Activated CD8-positive, alpha-beta memory T cell treated with anti-CD3 and anti-CD28 coated beads, Interleukin-2, amount 10 ng/mL, durations not matched to agents 7 days and 5 days (primary cell): Measurements from ENCODE around the gene CAMTA1. TPM values are rescaled to one million over a fixed set of nuclear protein-coding genes. Genes with fewer than 3 reads are reported as not detected.
"Not testable (repeated sequence)": the region's sequence is repeated elsewhere in the genome, so short reads cannot be mapped to it uniquely, and the experiment has no call there.

Experiments
- ATAC-seq: fragments of 150-1000 bp; cut with Tn5 transposase; one replicate; pipeline ENCODE4 v1.10.0; 2021; ENCODE audit warnings: moderate library complexity
- CTCF ChIA-PET: fragments of 350-600 bp; sonication (Branson Sonifier 250); formaldehyde crosslinking; loops from one replicate; lab custom pipeline; 2021; ENCODE audit warnings: antibody characterized with exemption; lab: Charles Lee
- DNase-seq: peaks from one replicate; pipeline ENCODE4 v3.0.0-alpha.2; 2020
- H3K27ac Mint-ChIP-seq: one replicate; pipeline ENCODE4 v1.8.0; 2021; ENCODE audit warnings: mild to moderate bottlenecking, mixed read lengths
- H3K27me3 Mint-ChIP-seq: one replicate; pipeline ENCODE4 v1.8.0; 2021; ENCODE audit warnings: mixed read lengths
- H3K36me3 Mint-ChIP-seq: one replicate; pipeline ENCODE4 v1.8.0; 2021; ENCODE audit warnings: mild to moderate bottlenecking, mixed read lengths
- H3K4me1 Mint-ChIP-seq: one replicate; pipeline ENCODE4 v1.8.0; 2021; ENCODE audit warnings: mixed read lengths
- H3K4me3 Mint-ChIP-seq: one replicate; pipeline ENCODE4 v1.8.0; 2021; ENCODE audit warnings: mild to moderate bottlenecking, moderate library complexity, mixed read lengths
- H3K9me3 Mint-ChIP-seq: one replicate; pipeline ENCODE4 v1.8.0; 2022; ENCODE audit warnings: low read depth, mixed read lengths
- total RNA-seq, 2 experiments: library from RNA; stranded (reverse); gene quantifications; one replicate each; pipeline ENCODE4 v1.2.3, GENCODE V29; 2021

CAMTA1 gene
- total RNA-seq, 2 experiments from 2014 or later = 42.8 to 43.2 TPM

DNA sequence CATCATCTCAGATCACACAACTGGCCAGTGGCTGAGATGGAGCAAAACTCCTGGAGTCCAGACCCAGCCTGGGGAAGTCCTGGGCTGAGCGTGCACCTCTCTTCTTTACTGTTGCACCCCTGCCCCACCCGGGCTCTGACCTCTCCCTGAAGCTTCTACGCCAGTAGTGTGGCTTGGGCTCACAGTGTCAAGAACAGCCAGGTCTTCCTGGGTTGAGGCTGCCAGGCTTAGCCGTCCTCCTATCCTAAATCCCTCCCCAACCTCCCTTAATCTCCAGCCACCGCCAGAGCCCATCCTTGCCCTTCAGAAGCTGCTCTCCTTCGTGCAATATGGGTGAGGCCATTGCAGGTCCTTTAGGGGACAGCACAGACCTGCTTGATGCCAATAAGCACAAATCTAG, 586.7 kb downstream of the CAMTA1 start:
- no peak for ATAC-seq
- Mint-ChIP-seq H3K27ac (no peak overlapping the region), H3K4me1 (no peaks in the 10 kb centered on the region), H3K27me3 (no peaks in the 10 kb centered on the region), H3K4me3 (no peak overlapping the region), H3K9me3 (no peaks in the 10 kb centered on the region), H3K36me3 (no peaks in the 10 kb centered on the region)
- no peak for DNase-seq
- CTCF ChIA-PET = no interaction called here

- DNase-seq = no peak
- ATAC-seq = no peak
- H3K4me1 Mint-ChIP-seq = no peaks in the 10 kb centered on the region
- CTCF ChIA-PET = no interaction called here
- no peaks in the 10 kb centered on the region for H3K27me3 Mint-ChIP-seq
- no peak overlapping the region for H3K4me3 Mint-ChIP-seq
- H3K36me3 Mint-ChIP-seq = no peaks in the 10 kb centered on the region
- H3K27ac Mint-ChIP-seq = no peak overlapping the region
- no peaks in the 10 kb centered on the region for H3K9me3 Mint-ChIP-seq
Measured at GRCh38 chr1:7372477-7373120, 587.3 kb downstream of the CAMTA1 start.

DNA sequence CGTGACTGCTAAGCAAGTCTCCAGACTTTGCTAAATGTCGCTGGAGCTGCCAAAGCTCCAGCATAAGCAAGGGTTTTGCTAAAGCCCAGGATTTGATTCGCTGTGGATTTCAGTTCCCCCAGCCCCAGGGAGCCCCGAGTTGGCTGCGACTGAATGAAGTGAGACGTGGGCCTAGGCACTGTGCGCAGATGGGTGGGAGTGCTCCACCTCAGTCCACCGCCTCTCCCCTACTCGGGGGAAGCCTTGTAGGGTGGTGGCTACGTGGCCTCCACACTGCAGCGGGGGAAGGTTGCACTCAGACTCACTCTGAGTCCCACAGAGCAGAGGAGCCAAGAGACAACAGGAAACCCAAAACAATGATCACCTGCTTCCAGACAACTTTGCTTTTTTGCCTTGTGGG, 588.0 kb downstream of the CAMTA1 start:
- no peak for DNase-seq
- Mint-ChIP-seq H3K36me3 (no peaks in the 10 kb centered on the region), H3K4me1 (no peaks in the 10 kb centered on the region), H3K9me3 (no peaks in the 10 kb centered on the region), H3K27me3 (no peaks in the 10 kb centered on the region), H3K4me3 (no peak overlapping the region), H3K27ac (no peak overlapping the region)
- no peak for ATAC-seq
- CTCF ChIA-PET = no interaction called here

GRCh38 chr1:7373876-7374562, 588.8 kb downstream of the CAMTA1 start:
- H3K27ac Mint-ChIP-seq = no peak overlapping the region
- no peaks in the 10 kb centered on the region for H3K4me1 Mint-ChIP-seq
- H3K36me3 Mint-ChIP-seq = no peaks in the 10 kb centered on the region
- CTCF ChIA-PET = no interaction called here
- H3K4me3 Mint-ChIP-seq = no peak overlapping the region
- no peaks in the 10 kb centered on the region for H3K9me3 Mint-ChIP-seq
- no peak for ATAC-seq
- no peak for DNase-seq
- peaks cover under 1% of the 10 kb centered on the region for H3K27me3 Mint-ChIP-seq

- Mint-ChIP-seq H3K27me3 (peaks cover 6% of the 10 kb centered on the region), H3K27ac (no peak overlapping the region), H3K36me3 (no peaks in the 10 kb centered on the region), H3K9me3 (no peaks in the 10 kb centered on the region), H3K4me3 (no peak overlapping the region), H3K4me1 (no peaks in the 10 kb centered on the region)
- no peak for ATAC-seq
- DNase-seq = no peak
- CTCF ChIA-PET = no interaction called here
Measured at GRCh38 chr1:7374563-7375160, 589.4 kb downstream of the CAMTA1 start.

DNA sequence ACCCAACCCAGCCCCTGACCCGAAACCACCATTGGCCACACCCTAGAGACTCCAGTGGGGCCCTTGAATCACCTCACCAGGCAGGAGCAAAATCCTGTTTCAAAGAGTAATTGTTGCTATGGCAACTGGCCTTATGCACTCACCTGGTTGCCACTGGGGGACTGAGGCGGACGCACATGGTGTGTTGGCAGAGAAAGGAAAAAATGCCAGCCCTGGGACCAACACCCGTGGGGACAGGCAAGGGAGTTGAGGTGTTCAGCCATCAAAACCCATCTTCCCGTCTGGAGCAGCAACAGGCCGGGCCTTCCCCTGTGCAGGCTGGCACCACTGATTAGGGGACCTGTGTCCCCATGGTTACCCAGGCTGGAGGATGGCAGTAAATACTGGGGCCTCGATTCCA, 590.1 kb downstream of the CAMTA1 start:
- Mint-ChIP-seq H3K36me3 (no peaks in the 10 kb centered on the region), H3K27ac (no peak overlapping the region), H3K27me3 (peaks cover 8% of the 10 kb centered on the region), H3K4me3 (no peak overlapping the region), H3K9me3 (no peaks in the 10 kb centered on the region), H3K4me1 (no peaks in the 10 kb centered on the region)
- CTCF ChIA-PET = no interaction called here
- DNase-seq = peak; percentile 29
- no peak for ATAC-seq

- no peak overlapping the region for H3K4me3 Mint-ChIP-seq
- no peak for ATAC-seq
- H3K9me3 Mint-ChIP-seq = no peaks in the 10 kb centered on the region
Measured at GRCh38 chr1:7375781-7376660, 590.8 kb downstream of the CAMTA1 start.

GRCh38 chr1:7376676-7377075, 591.4 kb downstream of the CAMTA1 start:
- peaks cover 8% of the 10 kb centered on the region for H3K27me3 Mint-ChIP-seq
- H3K9me3 Mint-ChIP-seq = no peaks in the 10 kb centered on the region
- no peaks in the 10 kb centered on the region for H3K4me1 Mint-ChIP-seq
- no peaks in the 10 kb centered on the region for H3K36me3 Mint-ChIP-seq
- DNase-seq = no peak
- H3K27ac Mint-ChIP-seq = no peak overlapping the region
- CTCF ChIA-PET = no interaction called here
- H3K4me3 Mint-ChIP-seq = no peak overlapping the region
- no peak for ATAC-seq

More at GRCh38 chr1:7375781-7376660, 590.8 kb downstream of the CAMTA1 start:
- no peaks in the 10 kb centered on the region for H3K36me3 Mint-ChIP-seq
- peak; percentile 22 for DNase-seq
- H3K27ac Mint-ChIP-seq = no peak overlapping the region
- H3K27me3 Mint-ChIP-seq = peaks cover 8% of the 10 kb centered on the region
- CTCF ChIA-PET = no interaction called here
- no peaks in the 10 kb centered on the region for H3K4me1 Mint-ChIP-seq

DNA sequence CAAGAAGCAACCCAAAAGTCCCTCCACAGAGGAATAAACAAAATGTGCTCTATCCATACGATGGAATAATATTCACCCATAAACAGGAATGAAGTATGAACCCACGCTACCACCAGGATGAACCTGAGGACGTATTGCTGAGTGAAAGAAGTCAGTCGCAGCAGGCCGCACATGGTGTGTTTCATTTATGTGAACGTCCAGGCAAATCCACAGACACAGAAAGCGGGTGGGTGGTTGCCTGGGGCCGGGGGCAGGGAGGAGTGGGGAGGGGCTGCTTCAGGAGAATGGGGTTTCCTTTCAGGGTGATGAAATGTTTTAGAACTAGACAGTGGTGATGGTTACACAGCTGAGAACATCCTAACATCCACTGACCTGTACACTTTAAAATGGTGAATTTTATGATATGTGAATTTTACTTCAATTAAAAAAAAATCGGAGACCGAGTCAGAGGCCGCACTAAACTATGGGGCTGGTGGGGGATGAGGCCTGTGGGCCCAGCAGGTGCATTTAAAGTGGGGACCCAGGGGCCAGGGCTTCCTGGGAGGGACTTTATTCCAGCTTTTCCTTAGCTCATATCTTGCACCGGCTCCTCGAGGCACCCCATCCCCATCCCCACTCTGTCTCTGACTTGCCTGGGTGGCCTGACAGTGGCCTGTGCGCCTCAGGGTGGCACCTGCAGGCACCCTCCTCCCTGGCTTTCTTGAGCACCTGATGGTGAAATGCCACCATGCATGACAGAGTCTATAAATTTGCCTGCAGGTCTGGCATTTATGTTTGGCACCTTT, 593.3 kb downstream of the CAMTA1 start:
- peaks cover 8% of the 10 kb centered on the region for H3K27me3 Mint-ChIP-seq
- H3K4me3 Mint-ChIP-seq = no peak overlapping the region
- H3K4me1 Mint-ChIP-seq = no peaks in the 10 kb centered on the region
- DNase-seq = peak; percentile 29
- CTCF ChIA-PET = no interaction called here
- H3K27ac Mint-ChIP-seq = no peak overlapping the region
- no peaks in the 10 kb centered on the region for H3K36me3 Mint-ChIP-seq
- ATAC-seq = no peak
- no peaks in the 10 kb centered on the region for H3K9me3 Mint-ChIP-seq

DNA sequence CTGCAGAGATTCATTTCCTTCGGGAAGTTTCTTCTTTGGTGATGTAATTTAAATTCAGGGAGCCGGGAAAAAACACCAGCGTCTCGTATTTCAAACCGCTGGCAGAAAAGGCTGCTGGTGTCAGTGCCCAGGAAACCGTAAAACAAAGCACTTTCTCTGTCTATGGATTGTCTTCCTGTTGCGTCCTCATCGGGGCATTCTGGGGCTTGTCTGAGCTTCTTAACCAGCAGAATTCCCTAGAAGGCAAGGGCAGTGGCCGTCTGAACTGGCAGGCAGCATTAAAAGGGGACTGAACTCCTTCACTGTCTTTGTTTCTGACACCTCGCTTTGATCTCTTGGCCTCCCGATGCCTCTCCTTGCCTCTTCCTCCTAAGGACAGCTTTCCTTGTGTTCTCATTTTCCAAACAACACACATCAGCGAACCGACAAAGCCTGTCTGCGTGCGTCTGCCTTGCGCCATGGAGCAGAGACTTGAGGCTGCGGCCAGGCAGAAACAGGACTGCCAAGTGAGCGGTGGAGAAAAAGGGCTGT, 594.3 kb downstream of the CAMTA1 start:
- peak; percentile 3 for DNase-seq
- Mint-ChIP-seq H3K4me1 (no peaks in the 10 kb centered on the region), H3K27ac (no peak overlapping the region), H3K27me3 (peaks cover 8% of the 10 kb centered on the region), H3K4me3 (no peak overlapping the region), H3K9me3 (no peaks in the 10 kb centered on the region), H3K36me3 (no peaks in the 10 kb centered on the region)
- ATAC-seq = no peak
- CTCF ChIA-PET = no interaction called here

DNA sequence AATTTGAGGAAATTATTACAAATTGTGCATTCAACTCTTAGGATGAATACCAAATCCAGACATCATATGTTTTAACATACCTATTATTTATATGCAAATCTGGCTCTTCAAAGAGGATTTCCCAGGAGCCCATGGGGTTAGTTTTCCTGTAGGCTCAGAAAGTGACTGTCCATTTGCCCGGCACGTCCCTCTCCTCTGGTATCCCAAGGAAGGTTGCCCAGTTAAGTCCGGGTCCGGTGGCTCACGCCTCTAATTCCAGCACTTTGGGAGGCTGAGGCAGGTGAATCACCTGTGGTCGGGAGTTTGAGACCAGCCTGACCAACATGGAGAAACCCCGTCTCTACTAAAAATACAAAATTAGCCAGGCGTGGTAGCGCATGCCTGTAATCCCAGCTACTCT, 594.8 kb downstream of the CAMTA1 start:
- CTCF ChIA-PET, H3K27ac Mint-ChIP-seq, H3K4me1 Mint-ChIP-seq, ATAC-seq, H3K4me3 Mint-ChIP-seq, H3K9me3 Mint-ChIP-seq, H3K27me3 Mint-ChIP-seq, H3K36me3 Mint-ChIP-seq: not testable (repeated sequence)
- DNase-seq = peak; percentile 12

DNA sequence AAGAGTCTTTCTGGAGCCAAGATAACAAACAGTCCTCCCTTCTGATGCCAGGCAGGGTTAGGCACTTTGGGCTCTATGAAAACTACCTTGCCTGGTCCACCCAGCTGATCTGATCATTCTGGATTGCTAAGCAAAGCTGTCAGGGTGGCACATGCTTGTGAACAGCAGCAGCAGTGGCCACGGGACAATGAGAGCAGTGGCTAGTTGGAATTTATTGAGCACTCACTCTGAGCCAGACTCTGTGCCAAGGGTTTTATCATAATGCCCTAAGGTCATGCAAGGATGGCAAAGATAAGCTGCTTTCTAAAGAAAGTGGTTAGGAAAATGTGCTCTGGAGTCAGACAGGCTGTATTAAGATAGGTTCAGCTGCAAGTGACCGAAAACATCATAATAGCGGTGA, 595.5 kb downstream of the CAMTA1 start:
- H3K27ac Mint-ChIP-seq = no peak overlapping the region

GRCh38 chr1:7381729-7382128, 596.5 kb downstream of the CAMTA1 start:
- H3K4me1 Mint-ChIP-seq, H3K4me3 Mint-ChIP-seq, H3K27ac Mint-ChIP-seq, H3K27me3 Mint-ChIP-seq, DNase-seq, H3K9me3 Mint-ChIP-seq, CTCF ChIA-PET, H3K36me3 Mint-ChIP-seq, ATAC-seq: not testable (repeated sequence)

More for the DNA sequence above, 595.5 kb downstream of the CAMTA1 start:
- Mint-ChIP-seq H3K4me1 (no peaks in the 10 kb centered on the region), H3K27me3 (peaks cover 8% of the 10 kb centered on the region), H3K4me3 (no peak overlapping the region), H3K36me3 (no peaks in the 10 kb centered on the region), H3K9me3 (no peaks in the 10 kb centered on the region)
- ATAC-seq = no peak
- CTCF ChIA-PET = no interaction called here
- peak; percentile 8 for DNase-seq
